ENCODE measurements around the gene ZNF654.
"Not testable (repeated sequence)": the region's sequence is repeated elsewhere in the genome, so short reads cannot be mapped to it uniquely, and the experiment has no call there.

Gene ZNF654

DNA sequence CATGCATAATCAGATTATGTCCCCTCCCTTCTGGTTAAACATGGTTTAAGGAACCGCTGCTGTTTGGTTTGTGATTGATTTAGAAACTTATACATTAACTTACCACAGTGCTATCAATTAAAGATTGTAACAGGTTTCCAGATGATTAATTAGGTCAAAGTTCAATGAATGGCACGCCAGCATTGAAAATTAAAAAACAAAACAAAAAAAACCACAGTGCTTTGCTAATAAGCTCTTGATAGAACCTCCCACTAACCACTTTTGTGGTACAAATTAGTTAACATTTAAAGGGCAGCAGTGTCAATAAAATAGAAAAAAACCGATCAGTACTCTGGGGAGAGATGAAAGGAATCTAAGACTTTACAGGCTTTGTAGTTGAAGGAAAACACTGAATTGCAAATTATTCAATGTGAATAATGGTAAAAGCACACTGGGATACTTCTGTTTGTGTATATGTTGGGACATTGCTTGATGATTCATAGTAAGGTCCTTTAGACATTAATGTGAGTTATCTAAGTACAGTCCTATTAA lies 83.1 kb downstream of the ZNF654 start:
- DNase-seq (ENCODE audit: low spot score), result no peak

DNA sequence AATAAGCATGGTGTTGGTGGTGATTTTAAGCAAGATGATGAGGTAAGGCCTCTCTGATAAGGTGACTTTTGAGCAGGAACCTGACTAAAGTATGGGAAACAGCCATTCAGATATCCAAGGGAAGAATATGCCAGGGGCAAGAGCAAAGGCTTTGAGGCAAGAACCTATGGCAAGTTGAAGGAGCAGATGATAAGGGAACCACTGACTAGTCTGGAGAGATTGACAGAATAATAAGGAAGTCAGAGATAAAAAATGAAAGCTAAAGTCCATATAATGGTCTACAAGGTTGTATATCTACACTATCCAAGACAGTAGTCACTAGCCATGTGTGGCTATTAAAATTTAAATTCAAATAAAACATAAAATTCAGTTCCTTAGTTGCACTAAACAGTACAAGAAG lies 88.2 kb downstream of the ZNF654 start:
- no peak for DNase-seq (ENCODE audit: low spot score)

DNA sequence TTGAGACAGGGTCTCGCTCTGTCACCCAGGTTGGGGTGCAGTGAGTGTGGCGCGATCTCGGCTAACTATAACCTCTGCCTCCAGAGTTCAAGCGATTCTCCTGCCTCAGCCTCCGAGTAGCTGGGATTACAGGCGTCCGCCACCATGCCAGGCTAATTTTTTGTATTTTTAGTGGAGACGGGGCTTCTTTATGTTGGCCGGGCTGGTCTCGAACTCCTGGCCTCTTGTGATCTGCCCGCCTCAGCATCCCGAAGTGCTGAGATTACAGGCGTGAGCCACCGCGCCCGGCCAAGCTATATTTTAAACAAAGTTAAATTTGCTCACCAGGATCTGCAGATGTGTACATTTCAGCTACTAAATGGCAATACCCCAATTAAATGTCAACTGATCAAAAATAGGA lies 89.6 kb downstream of the ZNF654 start:
- no peak for DNase-seq (ENCODE audit: low spot score)

DNA sequence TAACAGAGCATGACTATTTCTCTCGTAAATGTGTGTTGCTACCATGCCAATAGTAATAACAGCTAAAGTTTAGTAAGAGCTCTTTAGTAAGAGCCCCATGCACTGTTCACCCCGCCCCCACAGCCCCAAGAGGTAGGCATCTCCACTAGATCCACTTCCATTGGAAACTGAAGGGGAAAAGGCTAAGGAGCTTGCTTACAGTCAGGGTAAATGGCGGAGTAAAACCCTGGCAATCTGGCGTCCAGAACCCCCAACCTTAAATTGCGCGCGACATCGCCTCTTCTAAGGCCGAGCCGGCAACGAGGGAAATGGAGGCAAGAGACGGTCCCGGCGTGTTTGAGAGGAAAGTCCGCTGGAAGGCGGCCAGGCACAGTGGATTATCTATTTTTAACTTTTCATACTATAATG lies 90.0 kb downstream of the ZNF654 start:
- DNase-seq (ENCODE audit: low spot score), result no peak

DNA sequence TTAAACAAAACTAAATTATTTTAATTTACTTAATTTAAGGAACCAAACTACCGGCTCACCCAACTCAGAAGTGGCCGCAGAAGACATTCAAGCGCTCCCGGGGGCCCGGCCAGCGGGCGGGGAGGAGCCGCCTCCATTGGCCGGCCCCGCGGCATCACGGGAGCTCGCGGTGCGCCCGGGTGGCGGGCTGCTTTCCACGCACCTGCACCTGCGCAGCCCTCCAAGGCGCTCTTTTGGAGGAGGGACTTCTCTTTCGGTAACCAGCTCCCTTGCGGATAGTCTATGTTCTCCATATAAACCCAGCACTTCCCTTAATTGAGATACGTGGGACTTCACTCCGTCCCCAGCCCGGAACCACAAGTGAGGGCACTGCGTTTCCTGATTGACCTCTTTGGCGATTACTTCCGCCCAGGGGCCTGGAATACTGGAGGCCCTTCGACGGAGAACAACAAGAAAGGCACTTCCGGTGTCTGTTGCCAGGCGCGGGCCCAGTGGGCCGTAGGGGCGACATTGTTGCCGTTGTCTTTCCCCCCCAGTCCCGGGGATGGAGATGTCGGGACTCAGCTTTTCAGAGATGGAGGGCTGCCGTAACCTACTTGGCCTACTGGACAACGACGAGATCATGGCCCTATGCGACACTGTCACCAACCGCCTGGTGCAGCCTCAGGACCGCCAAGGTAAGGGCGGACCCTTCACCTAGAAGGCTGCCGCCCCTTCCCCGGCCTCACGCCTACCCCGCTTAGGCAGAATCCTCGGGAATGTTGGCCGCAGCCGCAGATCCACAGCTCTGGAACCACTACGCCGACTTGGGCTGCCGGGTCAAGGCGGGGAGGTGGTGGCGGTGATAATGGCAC lies 90.7 kb downstream of the ZNF654 start, which contains the start of gene C3orf38:
TSS of gene C3orf38 (plus strand) at position 451 of the 854 bp plus-strand sequence. CDS start at position 545, 94 bp downstream.
- peak; percentile 91 for DNase-seq (ENCODE audit: low spot score)

DNA sequence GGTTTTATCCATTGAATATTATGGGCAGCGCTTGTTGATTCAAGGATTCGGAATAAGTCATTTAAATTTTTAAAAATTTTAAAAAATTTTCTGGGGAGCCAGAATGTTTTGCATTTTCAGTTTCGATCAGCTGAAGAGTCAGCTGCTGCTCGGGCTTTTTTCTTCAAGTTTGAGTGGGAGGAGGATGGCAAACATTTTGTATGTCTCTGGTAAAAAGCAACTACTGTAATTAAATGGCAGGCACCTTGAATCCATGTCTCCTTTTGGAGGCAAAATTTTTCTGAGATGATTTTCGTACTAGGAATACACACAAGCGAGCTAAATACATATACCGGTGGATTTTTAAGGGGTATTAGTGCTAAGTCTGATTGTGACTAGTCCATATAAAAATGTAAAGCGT lies 91.3 kb downstream of the ZNF654 start:
- DNase-seq (ENCODE audit: low spot score), result peak; percentile 23

DNA sequence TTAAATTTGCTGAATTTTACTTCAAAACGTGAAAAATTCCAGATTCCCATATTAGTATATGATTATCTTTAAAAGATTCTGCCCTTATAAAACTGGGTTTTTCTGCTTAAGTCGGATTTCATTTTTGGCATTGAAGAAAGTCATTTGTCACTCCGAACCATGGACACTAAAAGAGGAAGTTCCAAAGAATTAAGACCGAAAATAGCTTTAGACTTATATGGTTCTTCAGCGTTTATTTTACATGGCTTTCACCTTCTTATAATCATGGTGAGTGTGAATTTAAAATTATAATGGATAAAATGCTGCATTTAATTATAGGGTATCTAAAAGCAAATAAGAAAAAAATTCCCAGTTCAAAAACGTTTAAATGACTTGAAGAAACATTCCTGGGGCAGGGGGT lies 91.8 kb downstream of the ZNF654 start:
- no peak for DNase-seq (ENCODE audit: low spot score)

DNA sequence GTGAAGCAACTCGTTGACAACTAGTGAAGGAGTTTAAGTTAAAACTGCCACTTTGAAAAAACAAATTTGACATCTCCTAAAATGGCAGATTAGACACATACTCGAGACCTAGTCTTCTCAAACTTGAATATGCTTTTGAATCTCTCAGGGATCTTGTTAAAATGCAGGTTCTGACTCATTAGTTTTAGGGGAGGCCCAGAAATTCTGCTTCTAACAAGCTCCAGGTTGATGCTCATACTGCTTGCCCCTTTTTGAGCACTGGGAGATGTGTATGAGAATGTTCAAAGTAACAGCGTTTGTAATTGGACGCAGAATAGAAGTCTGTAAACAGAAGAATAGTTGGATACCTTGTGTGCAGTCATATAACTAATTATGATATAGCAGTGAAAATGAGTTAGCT lies 92.3 kb downstream of the ZNF654 start:
- no peak for DNase-seq (ENCODE audit: low spot score)

DNA sequence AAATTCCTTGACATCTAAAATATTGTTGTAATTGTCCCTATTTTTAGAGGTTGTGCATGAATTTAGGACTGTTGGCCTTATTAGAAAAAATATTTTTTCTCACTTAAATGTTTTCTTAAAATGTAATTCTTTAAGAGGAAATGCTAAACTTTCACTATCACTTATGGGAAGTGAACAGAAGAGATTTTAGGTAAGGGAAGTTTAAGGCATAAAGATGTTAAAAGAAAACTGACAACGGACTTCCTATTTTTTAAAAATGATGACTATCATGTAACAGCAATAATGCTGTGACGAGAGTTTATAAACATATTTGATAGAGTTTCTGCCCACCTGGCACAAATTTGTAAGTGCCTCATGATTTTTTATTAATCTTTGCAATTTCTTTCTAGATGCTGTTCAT lies 93.8 kb downstream of the ZNF654 start:
- DNase-seq (ENCODE audit: low spot score), result no peak

DNA sequence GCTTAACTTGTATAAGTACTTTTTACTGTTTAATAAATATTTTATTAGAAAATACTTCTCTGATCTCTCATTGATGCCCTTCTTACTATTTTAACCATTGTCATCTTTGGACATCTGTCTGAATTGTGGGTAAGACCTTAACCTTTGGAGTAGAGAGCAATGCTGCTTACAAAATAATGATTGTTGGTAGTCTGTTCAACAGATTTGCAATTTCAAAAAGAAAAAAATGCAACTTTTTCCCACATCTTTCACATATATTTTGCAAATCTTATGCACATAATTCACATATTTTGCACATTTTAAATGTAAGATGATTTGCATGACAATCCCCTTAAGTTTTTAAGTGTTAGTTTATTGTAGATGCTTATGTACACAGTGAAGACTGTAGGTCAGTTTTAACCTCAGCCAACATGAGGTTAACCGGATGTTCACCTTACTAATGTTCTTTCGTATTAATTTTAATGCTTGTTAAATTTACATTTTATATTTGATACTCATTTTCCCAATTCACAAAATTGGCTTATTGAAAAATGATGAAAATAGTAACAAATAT lies 107.4 kb downstream of the ZNF654 start:
- no peak for DNase-seq (ENCODE audit: low spot score)

DNA sequence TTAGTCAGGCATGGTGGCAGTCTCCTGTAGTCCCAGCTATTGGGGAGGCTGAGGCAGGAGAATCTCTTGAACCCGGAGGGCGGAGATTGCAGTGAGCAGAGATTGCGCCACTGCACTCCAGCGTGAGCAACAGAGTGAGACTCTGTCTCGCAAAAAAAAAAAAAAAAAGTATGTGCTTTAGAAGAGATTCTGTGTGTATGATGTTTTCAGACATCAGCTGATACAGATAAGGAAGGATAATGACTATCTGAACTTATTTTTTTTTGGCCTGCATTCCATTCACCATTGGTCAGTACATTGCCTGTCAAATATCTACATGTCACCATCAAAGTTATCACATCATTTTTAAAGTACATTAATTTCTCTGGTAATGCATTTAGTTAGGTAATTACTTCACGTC lies 108.1 kb downstream of the ZNF654 start:
- DNase-seq (ENCODE audit: low spot score), result no peak

DNA sequence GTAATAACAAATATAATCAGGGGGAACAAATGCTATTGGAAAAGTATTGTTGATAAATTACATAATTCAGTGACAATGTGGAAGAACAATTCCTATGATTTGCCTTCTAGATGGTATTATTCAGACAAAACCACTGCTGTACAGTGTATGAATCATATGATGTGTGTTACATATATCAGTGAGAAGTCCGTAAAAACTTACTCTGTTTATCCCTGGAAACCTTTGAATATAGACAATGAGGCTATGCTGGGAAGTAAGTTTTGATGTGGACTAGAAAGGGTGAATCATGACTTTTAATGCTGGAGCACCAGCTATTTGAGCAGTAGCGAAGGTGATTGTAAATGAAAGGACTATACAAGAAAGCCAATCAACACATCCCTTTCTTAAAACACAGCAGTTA lies 108.6 kb downstream of the ZNF654 start:
- DNase-seq (ENCODE audit: low spot score), result no peak

DNA sequence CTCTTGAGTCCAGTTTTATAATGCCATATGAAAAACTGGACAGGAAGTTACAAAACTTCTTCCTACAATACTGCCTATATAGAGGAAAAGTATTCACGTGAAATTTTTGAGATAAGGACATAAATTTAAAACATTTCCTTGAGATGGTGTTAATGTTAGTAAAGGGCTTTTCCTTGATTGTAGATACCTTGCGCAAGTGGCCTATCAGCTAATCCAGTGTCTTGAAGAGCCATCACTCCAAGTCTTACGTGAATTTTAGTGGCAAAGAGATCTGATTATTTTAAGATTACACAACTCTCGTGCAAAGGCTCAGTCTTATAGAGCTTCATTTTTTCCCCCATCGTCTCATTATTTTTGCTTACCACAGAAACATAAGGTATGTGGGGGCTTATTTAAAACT lies 109.1 kb downstream of the ZNF654 start:
- no peak for DNase-seq (ENCODE audit: low spot score)

DNA sequence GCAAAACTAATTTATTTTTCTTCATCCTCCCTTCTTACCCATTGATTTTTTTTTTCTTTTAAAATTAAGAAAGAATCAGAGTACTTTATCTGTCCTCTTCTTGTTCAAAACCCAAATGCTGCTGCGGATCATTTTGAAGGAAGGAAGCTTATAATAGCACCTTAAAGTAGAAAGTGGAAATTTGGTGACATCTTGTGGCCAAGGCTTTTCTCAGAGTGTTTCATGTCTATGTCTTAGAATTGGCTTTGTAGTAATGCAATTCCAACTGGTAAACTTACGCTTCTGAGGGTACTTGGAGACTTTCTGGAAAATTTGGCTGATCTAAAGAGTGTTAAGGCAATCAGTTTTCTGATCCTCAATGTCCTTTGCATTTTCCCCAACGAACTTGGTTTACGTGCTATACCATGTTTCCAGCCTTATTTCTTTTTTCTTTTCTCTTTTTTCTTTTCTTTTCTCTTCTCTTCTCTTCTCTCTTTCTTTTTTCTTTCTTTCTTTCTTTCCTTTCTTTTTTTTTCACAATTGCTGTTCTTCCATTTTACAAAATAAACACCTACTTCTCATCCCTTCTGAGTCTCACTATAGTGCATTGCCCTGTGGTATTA lies 121.4 kb downstream of the ZNF654 start:
- peak; percentile 21 for DNase-seq (ENCODE audit: low spot score)

DNA sequence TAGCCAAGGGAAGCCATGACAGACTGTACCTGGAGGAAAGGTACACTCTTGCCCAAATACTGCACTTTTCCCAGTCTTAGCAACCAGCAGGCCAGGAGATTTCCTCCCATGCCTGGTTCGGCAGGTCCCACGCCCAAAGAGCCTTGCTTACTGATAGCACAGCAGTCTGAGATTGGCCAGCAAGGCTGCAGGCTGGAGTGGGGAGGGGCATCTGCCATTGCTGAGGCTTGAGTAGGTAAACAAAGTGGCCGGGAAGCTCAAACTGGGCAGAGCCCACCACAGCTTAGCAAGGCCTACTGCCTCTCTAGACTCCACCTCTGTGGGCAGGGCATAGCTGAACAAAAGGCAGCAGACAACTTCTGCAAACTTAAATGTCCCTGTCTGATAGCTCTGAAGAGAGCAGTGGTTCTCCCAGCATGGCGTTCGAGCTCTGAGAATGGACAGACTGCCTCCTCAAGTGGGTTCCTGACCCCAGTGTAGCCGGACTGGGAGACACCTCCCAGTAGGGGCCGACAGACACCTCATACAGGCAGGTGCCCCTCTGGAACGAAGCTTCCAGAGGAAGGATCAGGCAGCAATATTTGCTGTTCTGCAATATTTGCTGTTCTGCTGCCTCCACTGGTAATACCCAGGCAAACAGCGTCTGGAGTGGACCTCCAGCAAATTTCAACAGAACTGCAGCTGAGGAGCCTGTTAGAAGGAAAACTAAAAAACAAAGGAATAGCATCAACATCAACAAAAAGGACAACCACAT lies 123.3 kb downstream of the ZNF654 start:
- DNase-seq (ENCODE audit: low spot score), result not testable (repeated sequence)

DNA sequence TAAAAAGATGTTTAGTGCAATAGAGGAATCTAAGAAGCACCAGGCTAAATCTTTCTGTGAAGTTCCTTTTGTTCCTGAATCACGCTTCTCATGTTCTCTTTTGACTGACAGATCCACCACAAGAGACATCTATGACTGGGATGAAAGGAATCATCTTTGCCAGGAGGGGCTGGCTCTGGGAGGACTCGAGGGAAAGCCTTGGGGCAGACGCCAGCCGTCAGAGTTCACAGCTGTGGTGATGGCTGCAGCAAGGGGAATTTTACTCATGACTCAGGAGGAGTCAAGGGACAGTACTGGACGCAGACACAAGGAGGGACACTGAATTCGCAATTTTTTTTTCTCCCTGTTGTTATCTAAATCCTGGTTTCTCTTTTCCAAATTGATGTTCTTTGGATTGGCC lies 129.4 kb downstream of the ZNF654 start:
- no peak for DNase-seq (ENCODE audit: low spot score)

DNA sequence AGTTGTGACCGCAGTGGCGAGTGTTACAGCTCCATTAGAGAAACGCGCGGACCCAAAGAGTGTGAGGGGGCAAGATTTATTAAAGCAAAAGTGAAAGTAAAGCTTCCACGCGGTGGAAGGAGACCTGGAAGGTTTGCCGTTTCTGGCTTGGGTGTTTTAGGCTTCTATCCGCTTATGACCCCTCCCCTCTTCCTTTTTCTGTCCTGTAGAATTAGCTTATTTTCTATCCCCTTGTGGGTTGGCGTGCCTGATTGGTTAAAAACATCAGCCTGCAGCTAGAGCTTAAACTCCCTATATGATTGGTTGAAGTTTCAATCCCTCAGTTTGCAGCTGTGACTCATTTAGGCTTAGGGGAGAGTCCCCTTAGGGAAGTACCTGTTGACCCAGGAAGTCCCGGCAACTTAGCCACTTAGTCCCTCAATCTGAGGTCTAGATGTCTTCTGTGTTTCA lies 130.3 kb downstream of the ZNF654 start:
- no peak for DNase-seq (ENCODE audit: low spot score)

DNA sequence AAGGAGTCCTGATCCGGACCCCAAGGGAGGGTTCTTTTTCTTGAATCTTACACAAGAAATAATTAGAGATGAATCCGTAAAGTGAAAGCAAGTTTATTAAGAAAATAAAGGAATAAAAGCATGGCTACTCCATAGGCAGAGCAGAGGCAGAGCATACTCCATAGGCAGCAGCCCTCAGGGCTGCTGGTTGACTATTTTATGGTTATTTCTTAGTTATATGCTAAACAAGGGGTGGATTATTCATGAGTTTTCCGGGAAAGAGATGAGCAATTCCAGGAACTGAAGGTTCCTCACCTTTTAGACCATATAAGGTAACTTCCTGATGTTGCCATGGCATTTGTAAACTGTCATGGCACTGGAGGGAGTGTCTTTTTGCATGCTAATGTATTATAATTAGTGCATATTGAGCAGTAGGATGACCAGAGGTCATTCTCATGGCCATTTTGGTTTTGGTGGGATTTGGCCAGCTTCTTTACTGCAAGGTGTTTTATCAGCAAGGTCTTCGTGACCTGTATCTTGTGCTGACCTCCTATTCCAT lies 132.9 kb downstream of the ZNF654 start:
- no peak for DNase-seq (ENCODE audit: low spot score)

DNA sequence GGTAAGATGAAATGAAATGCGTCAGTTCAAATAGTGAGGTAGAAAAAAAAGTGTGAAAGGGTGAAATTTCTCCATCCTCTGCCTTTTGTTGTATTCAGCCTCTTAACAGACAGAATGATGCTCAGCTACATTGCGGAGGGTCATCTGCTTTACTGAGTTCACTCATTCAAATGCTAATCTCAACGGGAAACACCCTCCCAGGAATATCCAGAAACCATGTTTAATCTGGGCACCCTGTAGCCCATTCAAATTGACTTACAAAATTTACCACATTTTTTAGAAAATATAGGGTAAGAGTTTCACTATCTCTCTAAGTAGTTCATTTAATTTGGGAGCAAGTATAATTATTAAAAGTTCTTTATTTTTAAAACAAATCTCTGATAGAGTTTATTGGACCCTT lies 133.6 kb downstream of the ZNF654 start:
- DNase-seq (ENCODE audit: low spot score), result no peak

Data from kidney capillary endothelial cell (primary cell).